DMS 273 (cell line): ENCODE data around the gene BICRAL.
"Not testable (repeated sequence)": the region's sequence is repeated elsewhere in the genome, so short reads cannot be mapped to it uniquely, and the experiment has no call there.

Experiments used
- DNase-seq: peaks from one replicate; lab custom pipeline; 2025; ENCODE audit not compliant: unreplicated experiment; lab: John Stamatoyannopoulos, UW

BICRAL gene

GRCh38 chr6:42894041-42894828, 112.4 kb downstream of the BICRAL start:
- not testable (repeated sequence) for DNase-seq

- no peak for DNase-seq
These were observed 114.4 kb downstream of the BICRAL start for GRCh38 chr6:42896178-42896719.

GRCh38 chr6:42898891-42899361, 117.1 kb downstream of the BICRAL start:
- peak; percentile 92 for DNase-seq

- no peak for DNase-seq
These were observed 118.0 kb downstream of the BICRAL start for GRCh38 chr6:42899871-42900270.

GRCh38 chr6:42901538-42901957, 119.7 kb downstream of the BICRAL start:
- peak; percentile 93 for DNase-seq

- not testable (repeated sequence) for DNase-seq
These were observed 120.8 kb downstream of the BICRAL start for GRCh38 chr6:42902429-42903263.

- DNase-seq: no peak
These were observed 122.6 kb downstream of the BICRAL start for GRCh38 chr6:42904467-42904866.

GRCh38 chr6:42907336-42907735, 125.5 kb downstream of the BICRAL start:
- no peak for DNase-seq

GRCh38 chr6:42909835-42910234, 128.0 kb downstream of the BICRAL start:
- DNase-seq: no peak

GRCh38 chr6:42911171-42912021, 129.5 kb downstream of the BICRAL start:
- DNase-seq: no peak

- peak; percentile 30 for DNase-seq
These were observed 132.7 kb downstream of the BICRAL start for GRCh38 chr6:42914546-42914945.

GRCh38 chr6:42915732-42916131, 133.9 kb downstream of the BICRAL start, which contains the start of gene PTCRA:
PTCRA (plus strand) TSS chr6:42916053; CDS start chr6:42916070, 17 bp downstream.
- DNase-seq: no peak

- no peak for DNase-seq
These were observed 134.4 kb downstream of the BICRAL start for GRCh38 chr6:42916288-42916687.
